Activated naive CD4-positive, alpha-beta T cell treated with anti-CD3 and anti-CD28 coated beads for 36 hours (primary cell): ENCODE measurements around the gene ATG13. TPM values are rescaled to one million over a fixed set of nuclear protein-coding genes. Genes with fewer than 3 reads are reported as not detected.
A peak's percentile ranks its signal among the peaks of the same experiment; 100 is the strongest.

ENCODE experiments used
- CTCF ChIA-PET: fragments of 350-600 bp; sonication (Branson Sonifier 250); formaldehyde crosslinking; loops from one replicate; lab custom pipeline; 2021; ENCODE audit warnings: antibody characterized with exemption; lab: Charles Lee
- DNase-seq: peaks from one replicate; pipeline ENCODE4 v3.0.0-alpha.2; 2020
- H3K27ac Mint-ChIP-seq: one replicate; pipeline ENCODE4 v1.8.0; 2021; ENCODE audit warnings: mild to moderate bottlenecking, mixed read lengths
- H3K27me3 Mint-ChIP-seq: one replicate; pipeline ENCODE4 v1.8.0; 2021; ENCODE audit warnings: low read depth, mixed read lengths
- H3K36me3 Mint-ChIP-seq: one replicate; pipeline ENCODE4 v1.8.0; 2021; ENCODE audit warnings: low read depth, mixed read lengths
- H3K4me1 Mint-ChIP-seq: one replicate; pipeline ENCODE4 v1.8.0; 2021; ENCODE audit warnings: low read depth, mixed read lengths
- H3K4me3 Mint-ChIP-seq: one replicate; pipeline ENCODE4 v1.8.0; 2021; ENCODE audit warnings: mild to moderate bottlenecking, moderate library complexity, mixed read lengths
- H3K9me3 Mint-ChIP-seq: one replicate; pipeline ENCODE4 v1.8.0; 2021; ENCODE audit warnings: mixed read lengths
- intact Hi-C: fragments of 100-400 bp; cut with micrococcal nuclease; formaldehyde crosslinking; loops from one replicate; pipeline ENCODE4 v1.15.1; 2023
- total RNA-seq, 2 experiments: library from RNA; stranded (reverse); gene quantifications; one replicate each; pipeline ENCODE4 v1.2.3, GENCODE V29; 2021

The ATG13 gene
- total RNA-seq, 2 experiments from 2014 or later: 54.7 to 55.6 TPM

GRCh38 chr11:46672381-46672839 lies 55.1 kb downstream of the ATG13 start:
- H3K36me3 Mint-ChIP-seq: peaks cover 12% of the 10 kb centered on the region
- no peak for DNase-seq
- H3K9me3 Mint-ChIP-seq: no peaks in the 10 kb centered on the region
- intact Hi-C loops: loop anchor here (5.0 kb wide), 1 partner anchor 285 kb away; no protein-coding TSS in a partner anchor
- H3K4me3 Mint-ChIP-seq: no peak overlapping the region
- H3K4me1 Mint-ChIP-seq: peaks cover 74% of the 10 kb centered on the region
- H3K27me3 Mint-ChIP-seq: no peaks in the 10 kb centered on the region
- CTCF ChIA-PET: no interaction called here
- peak overlapping the region; percentile 90 for H3K27ac Mint-ChIP-seq

- H3K4me1 Mint-ChIP-seq: peaks cover 75% of the 10 kb centered on the region
- peak overlapping the region; percentile 48 for H3K27ac Mint-ChIP-seq
- CTCF ChIA-PET: interaction anchor here (1.9 kb wide), 1 partner anchor 25 kb away, joined by 7 read pairs; no protein-coding TSS in a partner anchor
- peaks cover 15% of the 10 kb centered on the region for H3K36me3 Mint-ChIP-seq
- H3K27me3 Mint-ChIP-seq: no peaks in the 10 kb centered on the region
- intact Hi-C loops: loop anchor here (5.0 kb wide), 1 partner anchor 287 kb away; no protein-coding TSS in a partner anchor
- H3K9me3 Mint-ChIP-seq: no peaks in the 10 kb centered on the region
- no peak overlapping the region for H3K4me3 Mint-ChIP-seq
- DNase-seq: no peak
Observed at GRCh38 chr11:46673713-46674462, 56.5 kb downstream of the ATG13 start.

- no peaks in the 10 kb centered on the region for H3K27me3 Mint-ChIP-seq
- no peak overlapping the region for H3K4me3 Mint-ChIP-seq
- no peaks in the 10 kb centered on the region for H3K9me3 Mint-ChIP-seq
- peak; percentile 38 for DNase-seq
- H3K4me1 Mint-ChIP-seq: peaks cover 70% of the 10 kb centered on the region
- peak overlapping the region; percentile 48 for H3K27ac Mint-ChIP-seq
- H3K36me3 Mint-ChIP-seq: peaks cover 17% of the 10 kb centered on the region
- intact Hi-C loops: loop anchor here (5.0 kb wide), 1 partner anchor 287 kb away; no protein-coding TSS in a partner anchor
- CTCF ChIA-PET: interaction anchor here (1.9 kb wide), 1 partner anchor 24 kb away, joined by 7 read pairs; no protein-coding TSS in a partner anchor
Observed at GRCh38 chr11:46674463-46675287, 57.3 kb downstream of the ATG13 start.

- CTCF ChIA-PET: no interaction called here
- Mint-ChIP-seq H3K4me3 (no peak overlapping the region), H3K36me3 (peaks cover 16% of the 10 kb centered on the region), H3K4me1 (peaks cover 65% of the 10 kb centered on the region), H3K27me3 (no peaks in the 10 kb centered on the region), H3K27ac (peak overlapping the region; percentile 48), H3K9me3 (no peaks in the 10 kb centered on the region)
- DNase-seq: no peak
- intact Hi-C loops: no loop called here
Observed at GRCh38 chr11:46675288-46675851, 58.0 kb downstream of the ATG13 start.

GRCh38 chr11:46675949-46676348 lies 58.6 kb downstream of the ATG13 start:
- Mint-ChIP-seq H3K36me3 (peaks cover 16% of the 10 kb centered on the region), H3K4me3 (no peak overlapping the region), H3K9me3 (no peaks in the 10 kb centered on the region), H3K4me1 (peaks cover 61% of the 10 kb centered on the region), H3K27ac (peak overlapping the region; percentile 48), H3K27me3 (no peaks in the 10 kb centered on the region)
- intact Hi-C loops: no loop called here
- no peak for DNase-seq
- CTCF ChIA-PET: no interaction called here

- H3K27ac Mint-ChIP-seq: peak overlapping the region; percentile 47
- H3K27me3 Mint-ChIP-seq: no peaks in the 10 kb centered on the region
- no peak for DNase-seq
- intact Hi-C loops: no loop called here
- H3K36me3 Mint-ChIP-seq: peaks cover 16% of the 10 kb centered on the region
- no peak overlapping the region for H3K4me3 Mint-ChIP-seq
- peaks cover 54% of the 10 kb centered on the region for H3K4me1 Mint-ChIP-seq
- no peaks in the 10 kb centered on the region for H3K9me3 Mint-ChIP-seq
- CTCF ChIA-PET: no interaction called here
Observed at GRCh38 chr11:46676436-46677158, 59.2 kb downstream of the ATG13 start.

GRCh38 chr11:46677169-46677568 lies 59.8 kb downstream of the ATG13 start:
- intact Hi-C loops: no loop called here
- Mint-ChIP-seq H3K4me3 (no peak overlapping the region), H3K27me3 (no peaks in the 10 kb centered on the region), H3K27ac (peak overlapping the region; percentile 47), H3K4me1 (peaks cover 48% of the 10 kb centered on the region), H3K36me3 (peaks cover 16% of the 10 kb centered on the region), H3K9me3 (no peaks in the 10 kb centered on the region)
- DNase-seq: no peak
- CTCF ChIA-PET: no interaction called here

- Mint-ChIP-seq H3K9me3 (no peaks in the 10 kb centered on the region), H3K4me3 (no peak overlapping the region), H3K27ac (no peak overlapping the region), H3K36me3 (peaks cover 13% of the 10 kb centered on the region), H3K4me1 (peaks cover 40% of the 10 kb centered on the region), H3K27me3 (no peaks in the 10 kb centered on the region)
- CTCF ChIA-PET: no interaction called here
- DNase-seq: no peak
- intact Hi-C loops: no loop called here
Observed at GRCh38 chr11:46677991-46678740, 60.8 kb downstream of the ATG13 start.

GRCh38 chr11:46678741-46679130 lies 61.4 kb downstream of the ATG13 start:
- CTCF ChIA-PET: no interaction called here

GRCh38 chr11:46679241-46680163 lies 62.1 kb downstream of the ATG13 start:
- no peak for DNase-seq
- Mint-ChIP-seq H3K4me1 (peaks cover 26% of the 10 kb centered on the region), H3K27ac (no peak overlapping the region), H3K36me3 (peaks cover 15% of the 10 kb centered on the region), H3K9me3 (no peaks in the 10 kb centered on the region), H3K4me3 (no peak overlapping the region), H3K27me3 (no peaks in the 10 kb centered on the region)
- CTCF ChIA-PET: no interaction called here
- intact Hi-C loops: no loop called here

More at GRCh38 chr11:46678741-46679130, 61.4 kb downstream of the ATG13 start:
- Mint-ChIP-seq H3K27ac (no peak overlapping the region), H3K4me1 (peaks cover 34% of the 10 kb centered on the region), H3K36me3 (peaks cover 14% of the 10 kb centered on the region), H3K9me3 (no peaks in the 10 kb centered on the region), H3K27me3 (no peaks in the 10 kb centered on the region), H3K4me3 (no peak overlapping the region)
- DNase-seq: no peak
- intact Hi-C loops: no loop called here
